GM10266 (cell line): ENCODE results near the gene NAV2.

ENCODE experiments used
- DNase-seq: peaks from one replicate; pipeline ENCODE4 v3.0.0; 2012; ENCODE audit errors: extremely low spot score
- TF ChIP-seq, protein P1 (sequence below): IDR thresholded peaks from 2 replicates; pipeline ENCODE4 v1.5.1; 2012; ENCODE audit warnings: mild to moderate bottlenecking, low read depth; ENCODE audit not compliant: control insufficient read depth, insufficient read depth; ENCODE audit errors: missing control alignments

Gene NAV2

GRCh38 chr11:20032127-20032526 lies 319.5 kb downstream of the NAV2 start:
- TF ChIP-seq, protein P1, sequence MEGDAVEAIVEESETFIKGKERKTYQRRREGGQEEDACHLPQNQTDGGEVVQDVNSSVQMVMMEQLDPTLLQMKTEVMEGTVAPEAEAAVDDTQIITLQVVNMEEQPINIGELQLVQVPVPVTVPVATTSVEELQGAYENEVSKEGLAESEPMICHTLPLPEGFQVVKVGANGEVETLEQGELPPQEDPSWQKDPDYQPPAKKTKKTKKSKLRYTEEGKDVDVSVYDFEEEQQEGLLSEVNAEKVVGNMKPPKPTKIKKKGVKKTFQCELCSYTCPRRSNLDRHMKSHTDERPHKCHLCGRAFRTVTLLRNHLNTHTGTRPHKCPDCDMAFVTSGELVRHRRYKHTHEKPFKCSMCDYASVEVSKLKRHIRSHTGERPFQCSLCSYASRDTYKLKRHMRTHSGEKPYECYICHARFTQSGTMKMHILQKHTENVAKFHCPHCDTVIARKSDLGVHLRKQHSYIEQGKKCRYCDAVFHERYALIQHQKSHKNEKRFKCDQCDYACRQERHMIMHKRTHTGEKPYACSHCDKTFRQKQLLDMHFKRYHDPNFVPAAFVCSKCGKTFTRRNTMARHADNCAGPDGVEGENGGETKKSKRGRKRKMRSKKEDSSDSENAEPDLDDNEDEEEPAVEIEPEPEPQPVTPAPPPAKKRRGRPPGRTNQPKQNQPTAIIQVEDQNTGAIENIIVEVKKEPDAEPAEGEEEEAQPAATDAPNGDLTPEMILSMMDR: no peak
- no peak for DNase-seq

GRCh38 chr11:20032577-20033260 lies 320.1 kb downstream of the NAV2 start:
- no peak for DNase-seq
- TF ChIP-seq, protein P1: no peak

- TF ChIP-seq, protein P1: no peak
Observed at GRCh38 chr11:20033806-20034205, 321.2 kb downstream of the NAV2 start.

DNA sequence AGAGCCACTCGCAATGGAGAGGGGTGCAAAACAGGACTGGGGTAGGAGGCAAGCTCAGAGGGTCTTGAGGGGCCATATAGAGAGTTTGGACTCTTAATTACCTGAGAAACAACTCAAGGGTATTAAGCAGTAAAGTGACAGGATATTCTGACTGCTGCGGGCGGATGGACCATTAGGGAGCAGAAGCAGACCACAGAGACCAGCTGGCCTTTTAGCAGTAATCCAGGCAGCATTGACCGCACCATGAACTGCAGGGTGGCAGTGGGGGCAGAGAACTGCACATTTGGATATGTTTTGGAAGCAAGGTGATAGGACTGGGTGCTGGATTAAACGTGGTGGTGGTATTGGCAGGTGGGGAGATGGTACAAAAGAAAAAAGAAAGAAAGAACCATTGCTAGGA lies 322.3 kb downstream of the NAV2 start:
- no peak for DNase-seq
- TF ChIP-seq, protein P1: no peak

More at GRCh38 chr11:20033806-20034205, 321.2 kb downstream of the NAV2 start:
- no peak for DNase-seq

GRCh38 chr11:20035375-20035700 lies 322.7 kb downstream of the NAV2 start:
- DNase-seq: no peak
- TF ChIP-seq, protein P1: no peak

- no peak for DNase-seq
Observed at GRCh38 chr11:20035701-20036601, 323.3 kb downstream of the NAV2 start.

More at GRCh38 chr11:20035701-20036601, 323.3 kb downstream of the NAV2 start:
- TF ChIP-seq, protein P1: no peak
